ENCODE results near the gene CDK9.

DNA sequence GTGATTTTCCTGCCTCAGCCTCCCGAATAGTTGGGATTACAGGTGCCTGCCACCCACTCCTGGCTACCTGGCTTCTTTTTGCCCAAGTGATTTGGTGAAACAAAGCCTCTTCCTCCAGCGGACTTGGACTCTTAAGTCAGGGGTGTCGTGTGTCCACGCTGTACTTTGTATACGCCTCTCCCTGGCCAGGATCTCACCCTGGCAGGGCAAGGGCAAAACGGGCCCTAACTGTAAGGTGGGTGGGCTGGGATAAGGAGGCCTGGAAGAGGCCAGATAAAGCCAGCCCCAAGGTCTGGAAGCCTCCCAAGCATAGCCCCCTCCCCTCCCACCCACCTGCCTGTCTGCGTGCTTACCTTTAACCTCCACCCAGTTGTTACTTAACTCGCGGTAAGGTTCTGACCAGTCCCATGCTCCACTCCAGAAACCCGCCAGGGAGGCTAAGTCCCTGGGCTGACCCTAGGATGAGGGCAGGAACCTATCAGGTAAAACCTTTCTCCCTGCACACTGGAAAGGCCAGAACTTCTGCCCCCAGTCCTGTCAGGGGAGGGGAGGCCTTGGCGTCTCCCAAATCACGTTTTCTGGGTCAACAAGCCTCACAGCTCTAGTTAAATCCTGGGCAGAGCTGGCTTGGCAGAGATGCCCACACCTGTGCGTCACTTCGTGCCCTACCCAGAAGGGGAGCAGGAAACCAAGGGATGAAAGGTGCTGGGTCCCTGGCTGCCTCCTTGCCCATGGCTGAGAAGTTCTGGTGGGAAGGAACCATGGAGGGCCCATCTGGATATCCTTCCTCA is 8.4 kb downstream of the CDK9 start:
- TF ChIP-seq GATA3 (IDR thresholded peaks at IDR 0.05; ENCODE audit: low read depth, low read length): no peak
- no peak for TF ChIP-seq GATA2 (IDR thresholded peaks at IDR 0.05; ENCODE audit: low read depth, low read length)
